H54 (cell line): ENCODE data around the gene CLEC18B.
"Not testable (repeated sequence)": the region's sequence is repeated elsewhere in the genome, so short reads cannot be mapped to it uniquely, and the experiment has no call there.

Experiments used
- DNase-seq: peaks from one replicate; pipeline ENCODE4 v3.0.0; 2011; ENCODE audit warnings: low spot score, mixed read lengths; ENCODE audit not compliant: insufficient read length
- FAIRE-seq: peaks from 3 replicates; lab custom pipeline; 2011; peaks lifted over from hg19 to GRCh38; lab: Jason Lieb, UNC
- POLR2A ChIP-seq: IDR thresholded peaks from 2 replicates; pipeline ENCODE4 v1.6.1; 2011; ENCODE audit warnings: low read depth, mild to moderate bottlenecking, low read length

Gene CLEC18B

DNA sequence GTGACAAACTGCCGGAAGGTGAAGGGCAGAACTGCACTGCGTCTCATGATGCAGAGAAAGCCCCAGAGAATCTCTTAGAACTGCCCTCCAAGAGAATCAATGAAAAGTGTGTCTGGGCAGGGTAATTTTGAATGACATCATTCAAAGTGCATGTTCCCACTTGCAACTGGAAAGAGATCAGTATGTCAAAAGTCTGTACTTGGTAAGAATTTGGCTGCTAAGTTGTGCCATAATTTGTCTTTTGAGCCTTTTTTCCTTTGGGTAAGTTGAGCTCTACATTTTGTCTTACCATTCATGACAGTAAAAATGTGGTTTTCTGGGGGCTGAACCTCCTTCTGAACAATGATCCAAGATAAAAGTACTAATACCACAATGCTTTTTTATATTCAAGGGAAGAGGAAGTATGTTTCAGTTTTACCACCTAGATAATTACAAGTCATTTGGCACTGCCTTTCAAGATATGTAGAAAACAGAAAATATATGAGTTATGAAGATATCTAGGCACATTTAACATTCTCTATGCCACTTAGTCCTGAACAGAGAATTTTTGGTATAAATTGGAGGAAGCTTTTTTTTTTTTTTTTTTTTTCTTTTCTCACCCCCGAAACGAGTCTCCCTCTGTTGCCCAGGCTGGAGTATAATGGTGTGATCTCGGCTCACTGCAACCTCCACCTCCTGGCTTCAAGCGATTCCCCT is 38.8 kb downstream of the CLEC18B start:
- DNase-seq: not testable (repeated sequence)

GRCh38 chr16:74373847-74374184 is 47.5 kb downstream of the CLEC18B start:
- DNase-seq, FAIRE-seq: not testable (repeated sequence)

More for the DNA sequence above, 38.8 kb downstream of the CLEC18B start:
- FAIRE-seq: not testable (repeated sequence)

DNA sequence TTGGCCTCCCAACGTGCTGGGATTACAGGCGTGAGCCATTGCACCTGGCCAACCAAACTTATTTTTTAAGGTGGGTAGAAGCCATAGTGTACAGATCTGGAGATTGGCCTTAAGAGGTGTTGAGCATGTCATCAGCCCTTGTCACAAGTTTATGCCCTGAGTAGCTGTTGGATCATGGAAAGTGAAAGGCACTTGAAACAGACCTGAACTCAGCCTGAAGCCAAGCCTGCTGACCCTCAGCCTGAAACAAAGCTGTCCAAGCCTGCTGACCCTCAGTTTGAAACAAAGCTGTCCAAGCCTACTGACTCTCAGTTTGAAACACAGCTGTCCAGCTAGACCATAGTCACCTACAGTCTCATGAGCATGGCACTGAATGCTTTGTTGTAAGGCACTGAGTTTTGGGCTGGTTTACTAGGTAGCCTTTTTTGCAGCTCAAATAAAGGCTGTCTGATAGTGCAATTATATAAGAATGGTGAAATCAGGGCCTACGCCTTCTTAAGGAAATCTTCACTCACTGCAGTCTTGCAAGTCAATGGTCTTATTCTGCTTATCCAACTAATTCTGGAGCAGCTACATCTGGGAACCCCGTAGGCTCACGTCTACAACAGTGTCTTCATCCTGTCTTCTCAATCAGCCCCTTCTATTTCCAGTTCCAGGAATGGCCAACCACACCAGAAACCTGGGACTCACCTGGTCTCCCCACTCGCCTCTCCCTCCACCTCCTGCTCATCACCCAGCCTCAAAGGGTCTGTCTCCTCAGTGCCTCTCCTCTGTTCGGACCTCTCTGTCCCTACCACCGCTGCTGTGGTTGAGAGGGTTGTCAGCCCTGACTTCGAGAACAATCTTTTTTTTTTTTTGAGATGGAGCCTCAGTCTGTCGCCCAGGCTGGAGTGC is 48.1 kb downstream of the CLEC18B start:
- no peak for FAIRE-seq
- no peak for DNase-seq
- TF ChIP-seq POLR2A: no peak

DNA sequence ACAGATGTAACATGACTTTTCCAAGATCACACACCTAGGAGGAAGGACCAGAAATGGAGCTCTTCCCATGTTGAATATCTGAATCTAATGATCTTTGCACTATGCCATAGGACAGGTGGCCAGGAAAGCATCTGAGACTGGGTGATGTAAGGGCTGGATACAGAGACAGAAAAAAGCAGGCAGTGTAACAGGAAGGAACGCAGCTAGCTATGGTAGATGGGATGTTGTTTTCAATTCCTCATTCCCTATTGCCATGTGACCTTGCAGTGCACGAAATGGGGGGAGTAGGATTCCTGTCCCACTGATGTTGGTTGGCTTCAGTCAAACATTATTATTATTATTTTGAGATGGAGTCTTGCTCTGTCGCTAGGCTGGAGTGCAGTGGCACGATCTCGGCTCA is 48.9 kb downstream of the CLEC18B start:
- DNase-seq: no peak
- no peak for FAIRE-seq
- no peak for TF ChIP-seq POLR2A

- FAIRE-seq, DNase-seq: not testable (repeated sequence)
These were observed 50.7 kb downstream of the CLEC18B start for GRCh38 chr16:74370338-74371135.

GRCh38 chr16:74368002-74368911 is 53.0 kb downstream of the CLEC18B start:
- FAIRE-seq: not testable (repeated sequence)
- DNase-seq: peak; percentile 93
- peak; percentile 63; the same call in 1 of the 2 replicates for TF ChIP-seq POLR2A

GRCh38 chr16:74367469-74368001 is 53.7 kb downstream of the CLEC18B start:
- peak; percentile 26 for DNase-seq
- not testable (repeated sequence) for FAIRE-seq

DNA sequence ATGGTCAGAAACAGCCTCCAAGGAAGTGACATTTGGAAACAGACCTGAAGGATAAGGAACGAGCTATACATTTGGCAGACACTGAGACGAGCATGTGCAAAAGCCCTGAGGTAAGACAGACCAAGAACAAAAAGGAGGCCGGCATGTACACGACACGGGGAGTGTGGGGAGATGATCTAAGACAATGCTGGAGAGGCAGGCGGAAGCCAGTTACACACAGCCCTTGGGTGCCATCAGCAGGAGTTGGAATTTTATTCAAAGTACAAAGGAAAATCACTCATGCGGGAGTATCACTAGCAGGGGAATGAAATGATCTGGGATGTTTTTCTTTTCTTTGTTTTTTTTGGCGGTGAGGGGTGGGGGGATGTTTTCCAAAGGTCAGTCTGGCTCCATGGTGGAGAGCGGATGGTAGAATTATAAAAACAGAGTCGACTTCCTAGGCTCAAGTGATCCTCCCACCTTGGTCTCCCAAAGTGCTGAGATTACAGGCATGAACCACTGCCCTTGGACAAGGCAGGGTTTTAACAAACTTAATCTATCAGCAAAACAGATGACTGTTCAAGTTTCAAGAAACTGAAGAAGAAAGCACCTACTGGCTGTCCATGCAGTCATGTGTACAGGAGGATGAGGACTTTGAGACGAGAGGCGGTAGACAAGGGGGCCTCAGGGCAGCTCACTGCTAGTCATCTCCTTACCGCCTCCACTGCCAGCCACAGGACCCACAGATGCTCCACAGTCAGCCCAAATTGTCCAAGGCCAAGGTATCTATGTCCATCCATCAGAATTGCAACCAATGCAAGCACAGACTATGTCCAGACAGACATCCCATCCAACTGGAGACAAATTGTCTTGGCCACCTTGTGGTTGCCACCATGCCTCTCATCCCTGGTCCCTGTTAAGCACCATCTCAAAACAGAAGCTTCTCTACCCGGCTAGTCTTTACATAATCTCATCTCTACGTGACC is 59.4 kb downstream of the CLEC18B start:
- DNase-seq, FAIRE-seq: not testable (repeated sequence)
